ENCODE results near the gene DIDO1.

- TF ChIP-seq CTCF (IDR thresholded peaks at IDR 0.05): no peak
- no peak for TF ChIP-seq EZH2 (IDR thresholded peaks at IDR 0.05; ENCODE audit: borderline replicate concordance, insufficient read depth, low read depth, low read length, poor library complexity, severe bottlenecking)
Measured at GRCh38 chr20:62964700-62965099, 38.4 kb upstream of the DIDO1 start.

Data from B cell (primary cell).